ENCODE data around the gene SCIMP. TPM values are rescaled to one million over a fixed set of nuclear protein-coding genes. Genes with fewer than 3 reads are reported as not detected.
"Not testable (repeated sequence)": the region's sequence is repeated elsewhere in the genome, so short reads cannot be mapped to it uniquely, and the experiment has no call there.

SCIMP gene
- total and polyA plus RNA-seq, 7 donors, result 0.12 to 0.74 (median 0.47) TPM

- intact Hi-C loops (cut with DNase I), result no loop called here
- TF ChIP-seq CTCF (IDR thresholded peaks at IDR 0.05), result no peak
- 58 to 68% (median 65%) methylated on average over 6 of the region's 6 CpGs for WGBS, 3 donors
- H3K4me3 ChIP-seq, result no peak overlapping the region
- H3K4me1 ChIP-seq, result no peaks in the 10 kb centered on the region
- peaks cover 0 to 44% of the 10 kb centered on the region in 2 donors for H3K36me3 ChIP-seq (ENCODE audit: insufficient read depth in 1 of 2, low read depth in 1 of 2)
- DNase-seq (no peak), ATAC-seq (no peak)
- H3K27ac ChIP-seq, result no peak overlapping the region
- no peaks in the 10 kb centered on the region for H3K9me3 ChIP-seq
- H3K27me3 ChIP-seq (ENCODE audit: insufficient read depth in 3 of 3, low read length in 2 of 3), result no peaks in the 10 kb centered on the region
Measured at GRCh38 chr17:5164436-5164835, 70.2 kb downstream of the SCIMP start.

GRCh38 chr17:5161793-5162192, 72.9 kb downstream of the SCIMP start:
- H3K27me3 ChIP-seq (ENCODE audit: insufficient read depth in 3 of 3, low read length in 2 of 3); intact Hi-C loops (cut with DNase I); H3K27ac ChIP-seq; DNase-seq; H3K9me3 ChIP-seq; H3K4me3 ChIP-seq; ATAC-seq; H3K4me1 ChIP-seq: not testable (repeated sequence)
- 86 to 95% (median 92%) methylated on average over 3 of the region's 3 CpGs for WGBS, 3 donors
- peaks cover 0 to 29% of the 10 kb centered on the region in 2 donors for H3K36me3 ChIP-seq (ENCODE audit: insufficient read depth in 1 of 2, low read depth in 1 of 2)

- 100% methylated on average over 1 of the region's 1 CpG for WGBS, 3 donors
- H3K4me1 ChIP-seq; ATAC-seq; DNase-seq; H3K9me3 ChIP-seq; H3K4me3 ChIP-seq; H3K27me3 ChIP-seq (ENCODE audit: insufficient read depth in 3 of 3, low read length in 2 of 3); H3K27ac ChIP-seq; intact Hi-C loops (cut with DNase I): not testable (repeated sequence)
- peaks cover 0 to 30% of the 10 kb centered on the region in 2 donors for H3K36me3 ChIP-seq (ENCODE audit: insufficient read depth in 1 of 2, low read depth in 1 of 2)
Measured at GRCh38 chr17:5160702-5161101, 74.0 kb downstream of the SCIMP start.

Other genes with a start within 250 kb of the SCIMP start
- 10 to 100 TPM; 43.0 to 60.8 (median 51.0) TPM for gene CAMTA2, start 247.2 kb downstream of the SCIMP start, total RNA-seq
- 10 to 100 TPM; 30.3 to 50.2 (median 39.5) TPM for gene CAMTA2, start 247.2 kb downstream of the SCIMP start, polyA plus RNA-seq
- gene INCA1, start 237.3 kb downstream of the SCIMP start, total RNA-seq, result 1 to 10 TPM; 2.9 to 4.9 (median 3.5) TPM
- 1 to 10 TPM; 1.6 to 4.1 (median 4.0) TPM for gene INCA1, start 237.3 kb downstream of the SCIMP start, polyA plus RNA-seq
- gene KIF1C, start 236.9 kb downstream of the SCIMP start, total RNA-seq, result 1,000 to 10,000 TPM in 1 of 4 donors, 100 to 1,000 TPM in 3; 624 to 1,039 (median 691) TPM
- 100 to 1,000 TPM; 204 to 445 (median 311) TPM for gene KIF1C, start 236.9 kb downstream of the SCIMP start, polyA plus RNA-seq
- not detected for gene SLC52A1, start 199.4 kb downstream of the SCIMP start, total RNA-seq
- gene SLC52A1, start 199.4 kb downstream of the SCIMP start, polyA plus RNA-seq, result under 1 TPM in 2 of 3 donors, not detected in 1; 0.01 to 0.04 TPM
- 10 to 100 TPM in 1 of 4 donors, 1 to 10 TPM in 3; 6.8 to 12.3 (median 8.0) TPM for gene ZFP3, start 156.4 kb downstream of the SCIMP start, total RNA-seq
- 10 to 100 TPM in 1 of 3 donors, 1 to 10 TPM in 2; 3.7 to 11.2 (median 3.9) TPM for gene ZFP3, start 156.4 kb downstream of the SCIMP start, polyA plus RNA-seq
- 10 to 100 TPM in 1 of 4 donors, 1 to 10 TPM in 3; 5.8 to 12.2 (median 7.4) TPM for gene ZNF232, start 123.0 kb downstream of the SCIMP start, total RNA-seq
- 10 to 100 TPM in 1 of 3 donors, 1 to 10 TPM in 2; 7.1 to 19.3 (median 8.0) TPM for gene ZNF232, start 123.0 kb downstream of the SCIMP start, polyA plus RNA-seq
- 1 to 10 TPM in 1 of 4 donors, under 1 TPM in 3; 0.40 to 3.2 (median 0.41) TPM for gene USP6, start 118.8 kb downstream of the SCIMP start, total RNA-seq
- under 1 TPM; 0.05 to 0.37 (median 0.25) TPM for gene USP6, start 118.8 kb downstream of the SCIMP start, polyA plus RNA-seq
- gene ZNF594, start 43.0 kb downstream of the SCIMP start, total RNA-seq, result 1 to 10 TPM; 1.5 to 4.0 (median 3.1) TPM
- 1 to 10 TPM; 1.1 to 6.6 (median 1.2) TPM for gene ZNF594, start 43.0 kb downstream of the SCIMP start, polyA plus RNA-seq
- 10 to 100 TPM; 69.9 to 86.1 (median 80.1) TPM for gene RABEP1, start 47.4 kb upstream of the SCIMP start, total RNA-seq
- gene RABEP1, start 47.4 kb upstream of the SCIMP start, polyA plus RNA-seq, result 100 to 1,000 TPM in 1 of 3 donors, 10 to 100 TPM in 2; 33.4 to 106 (median 36.3) TPM
- gene NUP88, start 184.8 kb upstream of the SCIMP start, total RNA-seq, result 10 to 100 TPM; 54.4 to 90.9 (median 84.1) TPM
- gene NUP88, start 184.8 kb upstream of the SCIMP start, polyA plus RNA-seq, result 100 to 1,000 TPM in 1 of 3 donors, 10 to 100 TPM in 2; 69.6 to 106 (median 75.5) TPM
- 10 to 100 TPM; 24.7 to 36.3 (median 27.5) TPM for gene RPAIN, start 185.3 kb upstream of the SCIMP start, total RNA-seq
- 10 to 100 TPM; 25.2 to 65.2 (median 48.1) TPM for gene RPAIN, start 185.3 kb upstream of the SCIMP start, polyA plus RNA-seq
- gene C1QBP, start 204.3 kb upstream of the SCIMP start, total RNA-seq, result 100 to 1,000 TPM; 107 to 184 (median 128) TPM
- 100 to 1,000 TPM; 166 to 472 (median 209) TPM for gene C1QBP, start 204.3 kb upstream of the SCIMP start, polyA plus RNA-seq
- gene DHX33, start 234.1 kb upstream of the SCIMP start, total RNA-seq, result 10 to 100 TPM in 3 of 4 donors, 1 to 10 TPM in 1; 8.9 to 17.7 (median 12.0) TPM
- gene DHX33, start 234.1 kb upstream of the SCIMP start, polyA plus RNA-seq, result 1 to 10 TPM; 3.9 to 9.6 (median 6.9) TPM

All from psoas muscle (tissue), 8 donors.